ENCODE measurements around the gene PHF21A.
"Not testable (repeated sequence)": the region's sequence is repeated elsewhere in the genome, so short reads cannot be mapped to it uniquely, and the experiment has no call there.

Gene PHF21A

DNA sequence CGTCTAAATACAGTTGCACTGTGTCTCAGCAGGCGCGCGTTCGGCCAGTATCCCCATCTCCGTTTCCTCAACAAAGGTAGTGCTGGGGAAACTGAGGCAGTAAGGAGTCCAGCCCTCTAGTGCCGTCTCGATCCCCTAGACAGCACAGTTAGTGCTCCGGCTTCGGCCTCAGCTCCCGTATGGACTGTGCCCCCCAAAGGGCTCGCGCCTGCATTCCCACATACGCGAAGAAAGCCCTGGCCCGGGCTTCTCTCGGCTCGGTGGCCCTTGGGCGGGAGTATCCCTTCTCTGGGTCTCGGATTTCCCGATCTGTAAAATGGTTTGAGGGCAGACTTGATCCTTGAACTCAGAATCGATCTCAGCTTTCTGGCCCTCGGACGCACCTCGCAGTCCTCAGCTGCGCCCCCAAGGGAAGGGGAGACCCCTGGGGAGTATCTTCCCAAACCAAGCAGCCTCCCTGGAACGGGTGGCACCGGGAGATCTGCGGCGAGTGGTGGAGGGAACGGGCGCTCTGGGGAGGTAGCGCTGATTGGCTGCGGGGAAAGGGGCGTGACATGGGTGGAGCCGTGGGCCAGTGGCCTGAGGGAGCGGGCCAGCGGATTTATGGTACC lies 202.8 kb downstream of the PHF21A start:
- DNase-seq = peak; percentile 58 to 83

GRCh38 chr11:45917623-45918330 lies 203.5 kb downstream of the PHF21A start, which contains the start of gene PEX16:
Gene PEX16, minus strand, starts transcription at chr11:45917877. Its CDS starts 66 bp downstream, at chr11:45917811.
- peak; percentile 95 to 97 for DNase-seq

GRCh38 chr11:45917286-45917622 lies 204.0 kb downstream of the PHF21A start:
- no peak for DNase-seq

DNA sequence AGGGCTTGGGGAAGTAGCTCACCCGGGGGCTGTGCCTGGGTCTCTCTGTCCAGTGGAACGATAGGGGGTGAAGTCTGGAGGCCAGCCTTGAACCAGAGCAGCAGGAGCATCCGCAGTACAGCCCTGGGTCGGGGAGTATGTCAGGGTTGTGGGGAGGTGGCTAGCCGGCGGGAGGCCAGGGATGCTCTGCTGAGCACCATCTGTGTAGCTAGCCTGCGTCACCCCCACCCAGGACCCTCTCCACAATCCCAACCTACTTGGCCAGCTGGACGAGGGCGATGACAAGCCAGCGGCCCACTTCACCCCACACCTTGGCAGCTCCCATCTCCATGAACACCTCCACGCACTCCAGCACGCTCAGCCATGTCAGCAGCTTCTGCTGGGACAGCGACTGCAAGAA lies 205.8 kb downstream of the PHF21A start:
- DNase-seq = no peak

DNA sequence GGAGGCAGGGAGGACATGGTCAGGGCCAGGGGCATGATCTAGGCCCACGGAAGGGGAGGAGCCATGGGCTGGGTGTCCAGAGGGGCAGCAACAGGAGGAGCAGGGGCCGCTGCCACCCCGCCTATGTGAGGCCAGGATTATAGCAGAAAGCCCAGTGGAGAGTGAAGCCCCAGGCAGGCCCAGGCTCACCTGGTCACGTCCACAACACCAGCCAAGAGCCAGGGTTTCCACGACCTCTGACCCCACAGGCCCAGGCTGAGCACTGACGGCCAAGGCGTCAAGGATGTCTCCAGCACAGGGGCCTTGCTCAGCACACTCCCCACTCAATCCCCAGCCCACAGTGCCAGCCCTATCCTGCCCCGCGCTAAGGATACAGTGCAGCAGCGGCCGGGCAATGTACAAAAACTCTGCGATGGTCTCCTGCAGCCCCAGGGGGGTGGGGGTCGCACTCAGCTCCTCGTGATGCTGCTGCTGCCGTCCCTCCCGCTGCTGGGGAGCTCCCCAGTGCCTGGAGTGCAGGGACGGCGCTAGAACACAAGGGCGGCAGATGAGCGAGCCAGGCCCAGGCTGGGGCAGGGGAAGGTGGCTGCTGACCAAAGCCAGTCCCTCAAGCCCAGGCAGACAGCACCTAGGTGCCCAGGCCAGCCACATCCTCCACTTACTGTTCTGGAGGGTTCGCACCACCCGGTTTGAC lies 207.2 kb downstream of the PHF21A start:
- DNase-seq = no peak

DNA sequence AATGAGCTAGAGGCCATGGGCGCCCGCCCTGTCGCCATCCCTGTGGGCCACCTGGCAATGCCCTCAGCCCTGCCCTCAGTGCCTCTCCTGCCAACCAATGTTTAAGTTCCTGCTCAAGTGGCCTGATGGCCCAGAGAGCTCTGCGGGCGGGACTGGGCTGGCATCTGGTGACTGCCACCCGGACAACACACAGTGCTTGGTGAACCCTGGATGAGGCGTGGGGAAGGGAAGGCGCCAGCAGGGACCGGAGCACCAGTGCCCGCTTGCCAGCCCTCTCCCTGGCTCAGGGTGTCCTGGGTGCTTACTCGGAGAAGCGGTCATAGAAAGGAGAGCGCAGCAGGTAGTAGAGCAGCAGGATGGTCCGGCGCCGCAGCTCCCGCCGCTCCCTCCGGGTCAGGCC lies 207.7 kb downstream of the PHF21A start:
- DNase-seq = no peak

GRCh38 chr11:45910623-45911022 lies 210.6 kb downstream of the PHF21A start:
- DNase-seq = no peak

- no peak for DNase-seq
Observed at GRCh38 chr11:45909594-45910475, 211.4 kb downstream of the PHF21A start.

DNA sequence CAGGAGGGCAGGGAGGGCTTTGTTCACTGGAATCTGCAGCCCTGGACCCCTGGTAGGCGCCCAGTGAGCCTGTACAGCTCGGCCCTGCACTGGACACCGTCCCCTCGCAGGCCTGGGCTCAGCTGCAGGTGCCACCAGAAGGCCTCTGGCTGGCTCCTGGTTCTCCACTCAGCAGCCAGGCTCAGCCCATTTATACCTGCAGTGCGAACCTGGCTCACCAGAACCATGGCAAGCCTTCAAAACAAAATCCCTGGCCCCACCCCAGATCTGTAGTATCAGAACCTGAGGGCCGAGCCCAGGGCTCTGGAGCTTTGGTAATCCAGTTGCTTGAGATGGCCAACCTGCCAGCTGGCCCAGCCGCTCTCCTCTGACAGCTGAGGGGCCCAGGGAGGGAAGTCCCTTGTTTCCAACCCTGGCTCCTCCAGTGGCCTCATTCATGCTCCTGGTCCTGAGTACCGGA lies 213.3 kb downstream of the PHF21A start:
- DNase-seq = no peak

GRCh38 chr11:45906965-45907611 lies 214.2 kb downstream of the PHF21A start, which contains the start of gene FREY1:
Gene FREY1, minus strand, starts transcription at chr11:45907271. Its CDS starts 26 bp downstream, at chr11:45907245.
- DNase-seq = no peak

- DNase-seq = no peak
Observed at GRCh38 chr11:45906096-45906682, 215.1 kb downstream of the PHF21A start.

GRCh38 chr11:45905576-45905975 lies 215.7 kb downstream of the PHF21A start:
- not testable (repeated sequence) for DNase-seq

DNA sequence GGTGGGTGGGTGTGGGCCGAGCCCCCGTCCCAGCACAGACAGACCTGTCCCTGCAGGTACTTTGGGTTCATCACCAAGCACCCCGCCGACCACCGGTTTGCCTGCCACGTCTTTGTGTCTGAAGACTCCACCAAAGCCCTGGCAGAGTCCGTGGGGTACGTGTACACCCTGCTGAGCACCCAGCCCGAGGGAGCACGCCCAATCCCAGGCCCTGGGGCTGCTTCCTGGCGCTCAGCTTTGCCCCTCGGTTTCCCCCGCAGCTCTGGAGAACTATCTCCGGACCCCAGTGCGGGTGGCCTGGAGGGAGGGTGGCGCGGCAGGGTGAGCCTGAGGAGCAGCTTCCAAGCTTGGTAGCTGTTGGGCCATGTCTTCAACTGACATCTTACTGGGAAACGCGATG lies 216.2 kb downstream of the PHF21A start:
- DNase-seq = no peak

DNA sequence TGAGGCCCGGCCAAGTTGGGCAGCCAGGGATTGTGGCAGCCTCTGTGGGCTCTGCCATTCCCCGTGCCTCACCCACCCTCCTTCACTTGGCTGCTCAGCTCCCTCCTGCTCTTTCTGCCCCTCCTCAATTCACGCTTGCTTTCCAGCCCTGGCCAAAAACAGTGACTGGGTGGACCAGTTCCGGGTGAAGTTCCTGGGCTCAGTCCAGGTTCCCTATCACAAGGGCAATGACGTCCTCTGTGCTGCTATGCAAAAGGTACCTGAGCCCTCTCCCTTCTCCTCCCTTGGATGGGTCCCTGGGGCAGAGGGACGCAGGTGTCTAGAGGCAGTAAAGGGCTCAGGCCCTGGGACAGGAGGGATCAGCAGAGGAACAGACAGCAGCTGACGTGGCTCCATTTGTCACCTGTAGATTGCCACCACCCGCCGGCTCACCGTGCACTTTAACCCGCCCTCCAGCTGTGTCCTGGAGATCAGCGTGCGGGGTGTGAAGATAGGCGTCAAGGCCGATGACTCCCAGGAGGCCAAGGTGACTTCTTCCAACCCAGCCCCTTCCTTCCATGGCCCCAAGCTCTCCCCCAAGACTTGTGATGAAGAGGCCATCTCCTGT lies 216.8 kb downstream of the PHF21A start:
- no peak for DNase-seq

DNA sequence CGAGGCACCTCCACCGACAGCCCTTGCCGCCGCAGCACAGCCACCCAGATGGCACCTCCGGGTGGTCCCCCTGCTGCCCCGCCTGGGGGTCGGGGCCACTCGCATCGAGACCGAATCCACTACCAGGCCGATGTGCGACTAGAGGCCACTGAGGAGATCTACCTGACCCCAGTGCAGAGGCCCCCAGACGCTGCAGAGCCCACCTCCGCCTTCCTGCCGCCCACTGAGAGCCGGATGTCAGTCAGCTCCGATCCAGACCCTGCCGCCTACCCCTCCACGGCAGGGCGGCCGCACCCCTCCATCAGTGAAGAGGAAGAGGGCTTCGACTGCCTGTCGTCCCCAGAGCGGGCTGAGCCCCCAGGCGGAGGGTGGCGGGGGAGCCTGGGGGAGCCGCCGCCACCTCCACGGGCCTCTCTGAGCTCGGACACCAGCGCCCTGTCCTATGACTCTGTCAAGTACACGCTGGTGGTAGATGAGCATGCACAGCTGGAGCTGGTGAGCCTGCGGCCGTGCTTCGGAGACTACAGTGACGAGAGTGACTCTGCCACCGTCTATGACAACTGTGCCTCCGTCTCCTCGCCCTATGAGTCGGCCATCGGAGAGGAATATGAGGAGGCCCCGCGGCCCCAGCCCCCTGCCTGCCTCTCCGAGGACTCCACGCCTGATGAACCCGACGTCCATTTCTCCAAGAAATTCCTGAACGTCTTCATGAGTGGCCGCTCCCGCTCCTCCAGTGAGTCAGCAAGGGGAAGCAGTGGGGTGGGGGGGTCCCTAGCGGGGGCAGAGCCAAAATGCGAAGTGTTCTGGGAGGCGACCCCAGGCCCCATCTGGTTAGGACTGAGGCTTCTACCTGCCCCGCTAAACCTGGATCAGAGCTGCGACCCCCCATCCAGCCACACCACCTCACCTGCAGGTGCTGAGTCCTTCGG lies 218.5 kb downstream of the PHF21A start:
- DNase-seq = no peak

DNA sequence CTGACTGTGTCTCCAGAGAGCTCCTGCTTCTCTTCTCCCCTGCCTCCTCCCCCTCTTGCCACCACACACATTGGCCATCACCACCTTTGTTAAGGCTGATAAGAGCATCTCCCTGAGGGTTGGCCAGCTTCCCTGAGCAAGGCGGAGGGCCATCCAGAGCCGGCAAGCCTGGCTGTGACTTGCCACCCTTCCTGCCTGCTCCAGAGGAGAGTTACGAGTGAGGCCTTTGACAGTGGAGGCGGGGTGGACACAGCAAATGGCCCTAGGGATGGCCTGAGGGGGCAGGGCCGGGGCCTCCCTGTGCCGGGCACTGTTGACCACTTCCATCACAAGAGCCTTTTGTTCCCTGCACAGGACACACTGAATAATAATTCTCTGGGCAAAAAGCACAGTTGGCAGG lies 219.6 kb downstream of the PHF21A start:
- peak; percentile 84 to 85 for DNase-seq

GRCh38 chr11:45900916-45901617 lies 220.2 kb downstream of the PHF21A start:
- DNase-seq = peak; percentile 51 to 62

GRCh38 chr11:45900175-45900800 lies 221.0 kb downstream of the PHF21A start:
- not testable (repeated sequence) for DNase-seq

All from hippocampal formation (tissue), 2 donors.